NCI-H748 (cell line): ENCODE data around the gene MAGEB6.
"Not testable (repeated sequence)": the region's sequence is repeated elsewhere in the genome, so short reads cannot be mapped to it uniquely, and the experiment has no call there.

Source experiments
- DNase-seq: peaks from one replicate; lab custom pipeline; 2025; ENCODE audit not compliant: unreplicated experiment; lab: John Stamatoyannopoulos, UW

The MAGEB6 gene, protein sequence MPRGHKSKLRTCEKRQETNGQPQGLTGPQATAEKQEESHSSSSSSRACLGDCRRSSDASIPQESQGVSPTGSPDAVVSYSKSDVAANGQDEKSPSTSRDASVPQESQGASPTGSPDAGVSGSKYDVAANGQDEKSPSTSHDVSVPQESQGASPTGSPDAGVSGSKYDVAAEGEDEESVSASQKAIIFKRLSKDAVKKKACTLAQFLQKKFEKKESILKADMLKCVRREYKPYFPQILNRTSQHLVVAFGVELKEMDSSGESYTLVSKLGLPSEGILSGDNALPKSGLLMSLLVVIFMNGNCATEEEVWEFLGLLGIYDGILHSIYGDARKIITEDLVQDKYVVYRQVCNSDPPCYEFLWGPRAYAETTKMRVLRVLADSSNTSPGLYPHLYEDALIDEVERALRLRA

DNA sequence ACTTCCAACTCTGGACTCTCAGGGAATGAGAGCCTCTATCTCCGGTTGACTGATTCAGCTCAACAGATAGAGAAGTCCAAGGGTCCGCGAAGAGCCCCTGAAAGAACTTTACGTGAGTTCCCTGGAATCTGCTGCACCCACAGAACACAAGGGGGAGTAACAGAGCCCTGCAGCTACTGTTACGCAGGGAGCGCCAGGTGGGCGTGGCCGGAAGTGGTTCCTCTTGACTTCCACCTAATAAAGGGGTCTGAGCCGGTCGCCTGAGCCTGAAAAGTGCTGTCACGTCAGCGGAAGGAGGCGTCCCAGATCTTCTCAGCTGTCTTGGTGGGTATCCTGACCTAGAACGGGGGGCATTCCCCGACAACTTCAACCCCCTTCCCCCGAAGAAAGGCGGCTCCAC is at the start of gene MAGEB6:
Gene MAGEB6, plus strand, starts transcription at position 237 of the 400 bp plus-strand sequence. CDS start 1,407 bp downstream, outside the sequence.
- DNase-seq, result no peak

DNA sequence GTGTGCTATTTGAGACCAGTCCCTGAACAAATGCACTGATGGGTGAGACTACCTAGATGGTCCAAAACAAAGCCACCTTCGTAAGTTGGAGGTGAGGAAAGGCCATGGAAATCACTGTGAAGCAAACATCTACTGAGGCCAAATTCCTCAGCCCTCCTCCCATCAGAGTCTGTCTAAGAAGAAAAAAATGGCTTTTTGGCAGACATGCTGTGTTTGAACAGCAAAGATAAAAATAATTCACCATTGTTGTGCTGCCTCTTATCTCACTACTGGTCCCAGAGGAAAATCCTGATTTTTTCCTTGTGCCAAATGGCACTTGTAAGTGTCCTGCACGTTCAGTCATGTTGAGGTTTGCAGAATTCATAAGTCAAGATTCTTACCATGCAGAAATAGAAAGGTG is 46.2 kb upstream of the MAGEB6 start:
- no peak for DNase-seq

DNA sequence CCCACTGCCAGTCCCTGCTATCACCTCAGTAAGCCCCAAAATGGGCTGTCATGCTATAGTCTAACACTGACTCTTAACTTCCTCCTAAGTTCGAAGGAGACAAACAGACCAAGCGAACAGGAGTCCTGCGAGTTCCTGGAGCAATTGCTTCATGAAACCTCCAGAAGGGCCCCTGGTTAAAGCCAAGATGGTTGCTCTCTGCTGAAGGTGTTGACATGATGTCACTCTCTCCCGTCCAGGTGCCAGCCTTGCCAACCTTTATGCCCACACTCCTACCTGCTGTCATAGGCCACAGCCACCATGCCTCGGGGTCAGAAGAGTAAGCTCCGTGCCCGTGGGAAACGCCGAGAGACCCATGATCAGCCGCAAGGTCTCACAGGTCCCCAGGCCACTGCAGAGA is 31.9 kb upstream of the MAGEB6 start, which contains the start of gene MAGEB6B:
Gene MAGEB6B, plus strand, starts transcription at position 301 of the 400 bp plus-strand sequence. Its CDS starts 0 bp downstream, at position 301.
- no peak for DNase-seq

DNA sequence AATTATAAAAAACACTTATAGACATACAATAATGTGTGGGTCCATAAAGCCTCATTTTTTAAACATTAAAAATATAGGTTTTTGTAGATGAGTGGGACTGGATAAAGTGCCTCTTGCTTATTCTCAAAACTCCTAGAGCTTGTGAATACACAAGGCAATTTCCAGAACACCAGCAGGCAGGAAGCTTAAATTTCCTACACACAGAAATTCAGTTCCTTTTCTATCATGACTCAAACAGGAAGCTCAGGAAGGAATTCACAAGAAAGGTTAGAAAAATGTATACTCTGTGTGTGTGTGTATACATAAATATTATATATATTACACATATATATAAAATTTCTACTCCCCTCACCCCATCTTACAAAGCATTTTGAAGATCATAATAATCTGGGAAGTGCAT is 11.3 kb downstream of the MAGEB6 start:
- DNase-seq, result no peak

GRCh38 chrX:26204717-26205116 is 12.5 kb downstream of the MAGEB6 start:
- DNase-seq, result not testable (repeated sequence)

DNA sequence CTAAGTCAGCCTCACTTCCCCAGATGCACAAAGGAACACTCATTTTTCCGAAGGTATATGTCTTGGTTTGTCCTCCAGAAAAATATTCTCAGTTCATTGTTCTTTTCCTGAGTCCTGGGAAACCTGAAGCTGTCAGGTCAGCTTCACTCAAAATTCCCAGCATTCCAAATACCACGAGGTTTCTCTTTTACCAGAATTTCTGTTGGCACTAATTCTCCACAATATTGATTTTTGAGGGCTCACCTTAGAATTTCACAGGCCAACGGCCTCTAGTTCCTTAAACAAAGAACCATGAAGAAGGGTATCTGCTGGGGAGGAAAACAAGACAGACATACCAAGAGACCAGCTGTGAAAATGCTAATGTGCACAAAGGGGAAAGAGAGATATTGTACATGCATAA is 15.8 kb downstream of the MAGEB6 start:
- no peak for DNase-seq

DNA sequence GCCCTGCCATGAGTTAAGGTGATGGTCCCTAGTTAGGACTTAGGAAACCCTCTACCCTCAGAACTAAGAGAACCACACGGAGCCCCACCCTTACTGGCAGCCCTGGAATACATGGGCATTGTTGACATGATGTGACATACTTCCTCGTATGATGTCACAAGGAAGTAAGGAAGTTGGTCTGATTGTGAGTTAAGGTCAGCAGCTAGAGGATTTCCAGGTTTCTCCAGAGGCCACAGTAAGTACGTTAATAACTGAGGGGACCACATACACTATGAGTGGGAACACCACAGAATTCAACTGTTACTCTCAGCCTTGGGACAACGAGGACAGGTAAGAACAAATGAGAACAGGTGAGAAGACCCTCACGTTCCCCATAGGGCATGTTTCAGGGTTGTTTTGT is 23.6 kb downstream of the MAGEB6 start, which contains the start of gene MAGEB5:
Gene MAGEB5, plus strand, starts transcription at position 301 of the 400 bp plus-strand sequence. CDS start 1,133 bp downstream, outside the sequence.
- DNase-seq, result no peak

- no peak for DNase-seq
Observed at GRCh38 chrX:26219351-26219750, 27.1 kb downstream of the MAGEB6 start.

DNA sequence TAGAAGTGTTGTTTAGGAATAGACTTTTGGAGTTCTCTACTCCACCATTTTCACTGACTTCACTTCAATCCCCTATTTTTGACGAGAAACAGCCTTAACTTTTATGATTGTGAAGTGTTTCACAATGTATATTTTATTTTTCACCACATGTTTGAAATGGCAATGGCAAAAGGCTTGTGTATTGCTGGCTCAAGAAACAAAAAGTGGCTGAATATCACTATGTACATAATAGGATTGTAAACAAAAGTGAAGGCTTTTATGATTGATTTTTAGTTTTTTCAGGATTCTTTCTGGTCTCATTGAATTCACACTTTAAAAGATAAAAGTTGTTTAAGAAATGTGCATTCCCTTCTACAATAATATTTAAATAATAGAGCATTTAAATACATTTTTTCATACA is 41.9 kb downstream of the MAGEB6 start:
- DNase-seq, result no peak
